SK-N-SH (cell line): ENCODE data around the gene COL4A5. TPM values are rescaled to one million over a fixed set of nuclear protein-coding genes. Genes with fewer than 3 reads are reported as not detected.

ENCODE experiments used
- CTCF ChIA-PET: fragments of 300-600, 350-600 bp; formaldehyde crosslinking; extraction: SDS; loops from one replicate; lab custom pipeline; 2021; lab: Yijun Ruan, JAX
- POLR2A ChIA-PET: fragments of 350-600 bp; sonication (Branson Sonifier 250); formaldehyde crosslinking; extraction: SDS; loops from one replicate; lab custom pipeline; 2020; ENCODE audit warnings: antibody characterized with exemption, inconsistent platforms; lab: Yijun Ruan, JAX
- DNase-seq: peaks from one replicate; pipeline ENCODE4 v3.0.0; 2012
- H2AFZ ChIP-seq: fragments of 200-600 bp; sonication (generic); 2 replicates; pipeline ENCODE4 v1.8.1; 2016; ENCODE audit warnings: antibody characterized with exemption, mild to moderate bottlenecking, low read depth
- H3F3A ChIP-seq: fragments of 200-600 bp; sonication (generic); replicated peaks from 2 replicates; pipeline ENCODE3; 2016; ENCODE audit warnings: antibody characterized with exemption, mild to moderate bottlenecking; ENCODE audit not compliant: insufficient read depth
- H3K27ac ChIP-seq, 2 experiments: fragments of 200-500 bp in 1 of 2; fragments of 200-600 bp in 1 of 2; sonication (Bioruptor generic) in 1 of 2; sonication (generic), shearing (Covaris generic) in 1 of 2; 2 replicates each; pipeline versions ENCODE4 v1.5.1 to v1.6.1; 2014 to 2016; ENCODE audit warnings: low read depth in 2 of 2, inconsistent platforms in 1 of 2, low read length in 1 of 2, mild to moderate bottlenecking in 1 of 2, mixed read lengths in 1 of 2
- H3K27me3 ChIP-seq: fragments of 200-600 bp; sonication (generic), shearing (Covaris generic); 2 replicates; pipeline ENCODE4 v1.6.1; 2016; ENCODE audit warnings: mixed run types; ENCODE audit not compliant: insufficient read depth
- H3K36me3 ChIP-seq, 2 experiments: fragments of 200-500 bp in 1 of 2; fragments of 200-600 bp in 1 of 2; sonication (Bioruptor generic) in 1 of 2; sonication (generic) in 1 of 2; replicated peaks in 1 of 2; 2 replicates each; pipeline versions ENCODE3 to v1.5.1; 2014 to 2016; ENCODE audit warnings: low read length in 1 of 2, mild to moderate bottlenecking in 1 of 2; ENCODE audit not compliant: insufficient read depth in 2 of 2, control insufficient read depth in 1 of 2
- H3K4me1 ChIP-seq, 2 experiments: fragments of 200-500 bp in 1 of 2; fragments of 200-600 bp in 1 of 2; sonication (Bioruptor generic) in 1 of 2; sonication (generic), shearing (Covaris generic) in 1 of 2; 2 replicates each; pipeline versions ENCODE4 v1.5.1 to v1.6.1; 2014 to 2016; ENCODE audit warnings: low read depth in 1 of 2, low read length in 1 of 2, mixed run types in 1 of 2; ENCODE audit not compliant: insufficient read depth in 2 of 2, control insufficient read depth in 1 of 2
- H3K4me2 ChIP-seq: fragments of 200-600 bp; sonication (generic), shearing (Covaris generic); 2 replicates; pipeline ENCODE4 v1.6.1; 2017; ENCODE audit warnings: mixed run types
- H3K4me3 ChIP-seq, 2 experiments: fragments of 200-500 bp in 1 of 2; fragments of 200-600 bp in 1 of 2; sonication (Bioruptor generic) in 1 of 2; sonication (generic), shearing (Covaris generic) in 1 of 2; 2 replicates each; pipeline versions ENCODE4 v1.5.1 to v1.8.1; 2014 to 2016; ENCODE audit warnings: low read depth in 2 of 2, inconsistent platforms in 1 of 2, low read length in 1 of 2, mild to moderate bottlenecking in 1 of 2, mixed read lengths in 1 of 2, moderate library complexity in 1 of 2
- H3K79me2 ChIP-seq: fragments of 200-600 bp; sonication (generic); 2 replicates; pipeline ENCODE4 v1.8.1; 2017; ENCODE audit warnings: mild to moderate bottlenecking; ENCODE audit not compliant: insufficient read depth
- H3K9ac ChIP-seq: fragments of 200-600 bp; sonication (generic); 2 replicates; pipeline ENCODE4 v1.6.1; 2017; ENCODE audit warnings: mixed run types
- H3K9me2 ChIP-seq: fragments of 200-600 bp; sonication (generic); 2 replicates; pipeline ENCODE4 v1.6.1; 2017; ENCODE audit warnings: mixed run types
- H3K9me3 ChIP-seq: fragments of 200-600 bp; sonication (generic); 2 replicates; pipeline ENCODE4 v1.6.1; 2017; ENCODE audit warnings: mixed run types, mild to moderate bottlenecking, moderate library complexity
- H4K20me1 ChIP-seq: fragments of 200-600 bp; sonication (generic); 2 replicates; pipeline ENCODE4 v1.6.1; 2017; ENCODE audit warnings: mild to moderate bottlenecking, mixed run types; ENCODE audit not compliant: insufficient read depth
- EZH2phosphoT487 ChIP-seq: fragments of 200-600 bp; sonication (generic); IDR thresholded peaks from 2 replicates; pipeline ENCODE4 v1.6.1; 2017; ENCODE audit warnings: low read depth, mixed run types, mild to moderate bottlenecking, antibody characterized with exemption, moderate library complexity, borderline replicate concordance
- FOSL2 ChIP-seq: IDR thresholded peaks from 2 replicates; pipeline ENCODE4 v1.4.0; 2012; ENCODE audit warnings: low read depth, mild to moderate bottlenecking, moderate library complexity, borderline replicate concordance
- FOXJ3 ChIP-seq: sonication (generic); formaldehyde crosslinking; IDR thresholded peaks from 2 replicates; pipeline ENCODE4 v1.5.1; 2020; ENCODE audit warnings: mild to moderate bottlenecking, missing genetic modification reagents
- GABPA ChIP-seq: IDR thresholded peaks from 2 replicates; pipeline ENCODE4 v1.4.0; 2012; ENCODE audit warnings: low read depth, mild to moderate bottlenecking
- MXI1 ChIP-seq: IDR thresholded peaks from 2 replicates; pipeline ENCODE4 v1.6.1; 2012; ENCODE audit warnings: mild to moderate bottlenecking, low read depth, low read length, improper control_type of control experiment
- POLR2AphosphoS5 ChIP-seq: IDR thresholded peaks from 2 replicates; pipeline ENCODE4 v1.6.1; 2012; ENCODE audit warnings: low read depth, low read length
- RAD21 ChIP-seq: IDR thresholded peaks from 2 replicates; pipeline ENCODE4 v1.6.1; 2012; ENCODE audit warnings: mild to moderate bottlenecking, low read length
- TCF12 ChIP-seq: IDR thresholded peaks from 2 replicates; pipeline ENCODE4 v1.4.0; 2012
- YY1 ChIP-seq: IDR thresholded peaks from 2 replicates; pipeline ENCODE4 v1.4.0; 2012; ENCODE audit warnings: low read depth, mild to moderate bottlenecking
- WGBS: methylation state at CpG from one replicate; pipeline ENCODE4 v1.1.6; 2017; ENCODE audit warnings: low lambda C conversion rate; 5-methylcytosine and 5-hydroxymethylcytosine counted together
- polyA plus RNA-seq, 3 experiments: library from polyadenylated mRNA; depleted of rRNA; stranded (reverse); fragments of >200 nt; gene quantifications; 2 replicates each; pipeline ENCODE4 v1.2.3, GENCODE V29; 2012
- TF ChIP-seq, protein P1 (sequence below): fragments of 150-350 bp; IDR thresholded peaks from 2 replicates; pipeline ENCODE4 v1.6.1; 2017; ENCODE audit warnings: antibody characterized with exemption, low read length, low read depth, borderline replicate concordance
- TF ChIP-seq, protein P2 (sequence below): IDR thresholded peaks from 2 replicates; pipeline ENCODE4 v1.4.0; 2012; ENCODE audit warnings: low read depth, borderline replicate concordance
- TF ChIP-seq, protein P3 (sequence below): IDR thresholded peaks from 2 replicates; pipeline ENCODE4 v1.6.1; 2012; ENCODE audit warnings: mild to moderate bottlenecking, low read depth, low read length, moderate library complexity

Gene COL4A5
- polyA plus RNA-seq, 1 of the 3 experiments (the other 2 are of a cell fraction), result 0.02 TPM

DNA sequence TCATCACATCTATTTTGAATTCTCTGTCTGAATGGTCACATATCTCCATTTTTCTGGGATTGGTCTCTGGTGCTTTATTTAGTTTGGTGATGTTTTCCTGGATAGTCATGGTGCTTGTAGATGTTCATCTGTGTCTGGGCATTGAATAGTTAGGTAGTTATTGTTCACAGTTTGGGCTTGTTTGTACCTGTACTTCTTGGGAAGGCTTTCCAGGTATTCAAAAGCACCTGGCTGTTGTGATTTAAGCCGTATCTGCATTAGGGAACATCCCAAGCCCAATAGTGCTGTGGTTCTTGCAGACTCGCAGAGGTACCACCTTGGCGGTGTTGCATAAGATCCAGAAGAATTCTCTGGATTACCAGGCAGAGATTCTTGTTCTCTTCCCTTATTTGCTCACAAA lies 44.6 kb downstream of the COL4A5 start:
- DNase-seq, result no peak
- TF ChIP-seq, protein P1, sequence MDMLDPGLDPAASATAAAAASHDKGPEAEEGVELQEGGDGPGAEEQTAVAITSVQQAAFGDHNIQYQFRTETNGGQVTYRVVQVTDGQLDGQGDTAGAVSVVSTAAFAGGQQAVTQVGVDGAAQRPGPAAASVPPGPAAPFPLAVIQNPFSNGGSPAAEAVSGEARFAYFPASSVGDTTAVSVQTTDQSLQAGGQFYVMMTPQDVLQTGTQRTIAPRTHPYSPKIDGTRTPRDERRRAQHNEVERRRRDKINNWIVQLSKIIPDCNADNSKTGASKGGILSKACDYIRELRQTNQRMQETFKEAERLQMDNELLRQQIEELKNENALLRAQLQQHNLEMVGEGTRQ, result no peak
- TF ChIP-seq MXI1, result no peak
- no peak for TF ChIP-seq TCF12
- TF ChIP-seq YY1, result no peak
- TF ChIP-seq EZH2phosphoT487, result no peak
- no peak for TF ChIP-seq FOSL2
- no peak for TF ChIP-seq RAD21
- no peak for TF ChIP-seq GABPA
- no peak for TF ChIP-seq POLR2AphosphoS5
- WGBS, result 46% methylated on average over 3 of the region's 3 CpGs
- ChIA-PET POLR2A (no interaction called here), CTCF (no interaction called here)
- Histone ChIP-seq H3K9me3 (no peaks in the 10 kb centered on the region), H3K27ac (no peak overlapping the region), H3F3A (no peaks in the 10 kb centered on the region), H3K9ac (no peak overlapping the region), H3K4me2 (no peak overlapping the region), H3K9me2 (no peaks in the 10 kb centered on the region), H3K27me3 (no peaks in the 10 kb centered on the region), H3K4me1 (no peaks in the 10 kb centered on the region), H3K79me2 (no peaks in the 10 kb centered on the region), H2AFZ (no peak overlapping the region), H4K20me1 (no peaks in the 10 kb centered on the region), H3K4me3 (no peak overlapping the region), H3K36me3 (no peaks in the 10 kb centered on the region)

DNA sequence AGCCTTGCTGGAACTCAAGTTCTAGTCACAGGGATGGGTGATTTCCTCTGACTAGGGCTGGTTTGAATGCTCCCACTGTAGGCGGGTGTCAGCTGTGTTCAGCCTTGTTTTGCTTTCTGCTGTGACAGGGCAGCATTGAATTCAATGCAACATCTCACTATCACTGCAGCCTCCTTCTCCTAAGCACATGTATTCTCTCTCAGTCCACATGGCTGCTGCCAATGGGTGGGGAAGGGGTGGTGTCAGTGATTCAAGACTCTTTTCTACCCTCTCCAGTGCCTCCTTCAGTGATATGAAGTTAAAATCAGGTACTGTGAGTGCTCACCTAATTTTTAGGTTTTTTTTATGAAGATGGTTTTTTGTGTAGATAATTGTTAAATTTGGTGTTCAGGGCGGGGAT lies 46.3 kb downstream of the COL4A5 start:
- DNase-seq, result no peak
- Histone ChIP-seq H3K9me3 (no peaks in the 10 kb centered on the region), H2AFZ (no peak overlapping the region), H4K20me1 (no peaks in the 10 kb centered on the region), H3K4me1 (no peaks in the 10 kb centered on the region), H3K79me2 (no peaks in the 10 kb centered on the region), H3K27me3 (no peaks in the 10 kb centered on the region), H3K36me3 (no peaks in the 10 kb centered on the region), H3K4me2 (no peak overlapping the region), H3K27ac (no peak overlapping the region), H3K4me3 (no peak overlapping the region), H3K9me2 (no peaks in the 10 kb centered on the region)
- ChIA-PET CTCF (no interaction called here), POLR2A (no interaction called here)
- 9% methylated on average over 2 of the region's 2 CpGs for WGBS
- no peak for TF ChIP-seq MXI1
- TF ChIP-seq, protein P2, sequence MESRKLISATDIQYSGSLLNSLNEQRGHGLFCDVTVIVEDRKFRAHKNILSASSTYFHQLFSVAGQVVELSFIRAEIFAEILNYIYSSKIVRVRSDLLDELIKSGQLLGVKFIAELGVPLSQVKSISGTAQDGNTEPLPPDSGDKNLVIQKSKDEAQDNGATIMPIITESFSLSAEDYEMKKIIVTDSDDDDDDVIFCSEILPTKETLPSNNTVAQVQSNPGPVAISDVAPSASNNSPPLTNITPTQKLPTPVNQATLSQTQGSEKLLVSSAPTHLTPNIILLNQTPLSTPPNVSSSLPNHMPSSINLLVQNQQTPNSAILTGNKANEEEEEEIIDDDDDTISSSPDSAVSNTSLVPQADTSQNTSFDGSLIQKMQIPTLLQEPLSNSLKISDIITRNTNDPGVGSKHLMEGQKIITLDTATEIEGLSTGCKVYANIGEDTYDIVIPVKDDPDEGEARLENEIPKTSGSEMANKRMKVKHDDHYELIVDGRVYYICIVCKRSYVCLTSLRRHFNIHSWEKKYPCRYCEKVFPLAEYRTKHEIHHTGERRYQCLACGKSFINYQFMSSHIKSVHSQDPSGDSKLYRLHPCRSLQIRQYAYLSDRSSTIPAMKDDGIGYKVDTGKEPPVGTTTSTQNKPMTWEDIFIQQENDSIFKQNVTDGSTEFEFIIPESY, result no peak
- no peak for TF ChIP-seq FOXJ3 (CRISPR knock-in tag)
- TF ChIP-seq, protein P3, sequence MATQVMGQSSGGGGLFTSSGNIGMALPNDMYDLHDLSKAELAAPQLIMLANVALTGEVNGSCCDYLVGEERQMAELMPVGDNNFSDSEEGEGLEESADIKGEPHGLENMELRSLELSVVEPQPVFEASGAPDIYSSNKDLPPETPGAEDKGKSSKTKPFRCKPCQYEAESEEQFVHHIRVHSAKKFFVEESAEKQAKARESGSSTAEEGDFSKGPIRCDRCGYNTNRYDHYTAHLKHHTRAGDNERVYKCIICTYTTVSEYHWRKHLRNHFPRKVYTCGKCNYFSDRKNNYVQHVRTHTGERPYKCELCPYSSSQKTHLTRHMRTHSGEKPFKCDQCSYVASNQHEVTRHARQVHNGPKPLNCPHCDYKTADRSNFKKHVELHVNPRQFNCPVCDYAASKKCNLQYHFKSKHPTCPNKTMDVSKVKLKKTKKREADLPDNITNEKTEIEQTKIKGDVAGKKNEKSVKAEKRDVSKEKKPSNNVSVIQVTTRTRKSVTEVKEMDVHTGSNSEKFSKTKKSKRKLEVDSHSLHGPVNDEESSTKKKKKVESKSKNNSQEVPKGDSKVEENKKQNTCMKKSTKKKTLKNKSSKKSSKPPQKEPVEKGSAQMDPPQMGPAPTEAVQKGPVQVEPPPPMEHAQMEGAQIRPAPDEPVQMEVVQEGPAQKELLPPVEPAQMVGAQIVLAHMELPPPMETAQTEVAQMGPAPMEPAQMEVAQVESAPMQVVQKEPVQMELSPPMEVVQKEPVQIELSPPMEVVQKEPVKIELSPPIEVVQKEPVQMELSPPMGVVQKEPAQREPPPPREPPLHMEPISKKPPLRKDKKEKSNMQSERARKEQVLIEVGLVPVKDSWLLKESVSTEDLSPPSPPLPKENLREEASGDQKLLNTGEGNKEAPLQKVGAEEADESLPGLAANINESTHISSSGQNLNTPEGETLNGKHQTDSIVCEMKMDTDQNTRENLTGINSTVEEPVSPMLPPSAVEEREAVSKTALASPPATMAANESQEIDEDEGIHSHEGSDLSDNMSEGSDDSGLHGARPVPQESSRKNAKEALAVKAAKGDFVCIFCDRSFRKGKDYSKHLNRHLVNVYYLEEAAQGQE, result no peak
- TF ChIP-seq, all 33 proteins: peak for 0
- no peak overlapping the region for H3K9ac ChIP-seq
- H3F3A ChIP-seq, result no peaks in the 10 kb centered on the region
